Gastrocnemius medialis (tissue), 4 donors: ENCODE measurements around the gene ALDH3B1. TPM values are rescaled to one million over a fixed set of nuclear protein-coding genes. Genes with fewer than 3 reads are reported as not detected.

Experiments
- ATAC-seq, 2 donors: fragments of 150-250 bp; one replicate each; pipeline ENCODE4 v1.9.1; 2016
- DNase-seq, 2 donors: peaks; one replicate each; pipeline ENCODE4 v3.0.0-alpha.2; 2019
- H3K27ac ChIP-seq, 4 donors: fragments of 200-600 bp; sonication (generic); 1 replicate in 1 of 4; 2 replicates in 3 of 4; pipeline ENCODE4 v1.5.1; 2016 to 2018; ENCODE audit warnings: mild to moderate bottlenecking in 2 of 4, moderate library complexity in 1 of 4
- H3K27me3 ChIP-seq, 3 donors: fragments of 200-600 bp; sonication (generic) in 2 of 3; 1 replicate in 1 of 3; 2 replicates in 2 of 3; pipeline versions ENCODE4 v1.5.1 to v1.6.0; 2016 to 2019; ENCODE audit warnings: mild to moderate bottlenecking in 1 of 3, moderate library complexity in 1 of 3
- H3K36me3 ChIP-seq, 2 donors: fragments of 200-600 bp; sonication (generic) in 1 of 2; one replicate each; pipeline ENCODE4 v1.5.1; 2017 to 2018
- H3K4me1 ChIP-seq, 2 donors: fragments of 200-600 bp; sonication (generic) in 1 of 2; one replicate each; pipeline ENCODE4 v1.5.1; 2016 to 2017; ENCODE audit warnings: mild to moderate bottlenecking in 2 of 2
- H3K4me3 ChIP-seq, 4 donors: fragments of 200-600 bp; sonication (generic) in 3 of 4; 1 replicate in 1 of 4; 2 replicates in 3 of 4; pipeline ENCODE4 v1.5.1; 2016 to 2019; ENCODE audit warnings: mild to moderate bottlenecking in 2 of 4
- H3K9me3 ChIP-seq, 3 donors: fragments of 200-600 bp; sonication (generic) in 2 of 3; 1 replicate in 1 of 3; 2 replicates in 2 of 3; pipeline ENCODE4 v1.5.1; 2016 to 2019
- CTCF ChIP-seq, 5 experiments: fragments of 450-650 bp in 3 of 5; fragments of 200-600 bp in 2 of 5; sonication (generic) in 2 of 5; IDR thresholded peaks in 4 of 5; conservative IDR thresholded peaks in 1 of 5; 1 replicate in 4 of 5; 2 replicates in 1 of 5; pipeline ENCODE4 v1.5.1; 2016 to 2019; ENCODE audit warnings: antibody characterized with exemption in 5 of 5, mild to moderate bottlenecking in 3 of 5, moderate library complexity in 3 of 5
- POLR2A ChIP-seq, 2 donors: fragments of 450-650 bp; IDR thresholded peaks; one replicate each; pipeline ENCODE4 v1.6.1; 2017; ENCODE audit warnings: antibody characterized with exemption in 2 of 2, mild to moderate bottlenecking in 2 of 2, moderate library complexity in 2 of 2
- in situ Hi-C, 4 donors: fragments of 200-750 bp; cut with MboI; loops; one replicate each; pipeline versions ENCODE4 v1.15.0 to v1.8.0; 2017; ENCODE audit warnings: low sequenced_read_pairs in 4 of 4
- intact Hi-C: fragments of 100-400 bp; cut with DNase I; formaldehyde crosslinking; loops from one replicate; pipeline ENCODE4 v1.15.1; 2023; ENCODE audit warnings: low total_unique reads
- total RNA-seq, 4 donors: library from RNA; depleted of rRNA; stranded (reverse); fragments of >200 nt; gene quantifications; one replicate each; pipeline versions ENCODE4 v1.1.0 to v1.2.3, GENCODE V29; 2016

Gene ALDH3B1
- total RNA-seq, 4 donors from 2014 or later, result 2.2 to 5.1 (median 3.6) TPM

- in situ Hi-C loops, result no loop called here
- TF ChIP-seq POLR2A (IDR thresholded peaks at IDR 0.05) (no peak), CTCF (IDR thresholded peaks at IDR 0.05 in 4 of 5, conservative IDR thresholded peaks at IDR 0.05 in 1 of 5) (no peak)
- H3K4me3 ChIP-seq, result no peak overlapping the region
- no peaks in the 10 kb centered on the region for H3K36me3 ChIP-seq
- intact Hi-C loops, result no loop called here
- H3K27ac ChIP-seq, result no peak overlapping the region
- DNase-seq (no peak), ATAC-seq (no peak)
- peaks cover 6 to 13% of the 10 kb centered on the region in 2 donors for H3K4me1 ChIP-seq
- H3K9me3 ChIP-seq, result no peaks in the 10 kb centered on the region
- H3K27me3 ChIP-seq, result no peaks in the 10 kb centered on the region
These were observed 4.9 kb downstream of the ALDH3B1 start for GRCh38 chr11:68014947-68015447.

- in situ Hi-C loops, result no loop called here
- Histone ChIP-seq H3K27me3 (no peaks in the 10 kb centered on the region), H3K4me1 (peaks cover 1 to 9% of the 10 kb centered on the region in 2 donors), H3K36me3 (no peaks in the 10 kb centered on the region), H3K9me3 (no peaks in the 10 kb centered on the region), H3K27ac (no peak overlapping the region), H3K4me3 (no peak overlapping the region)
- intact Hi-C loops, result no loop called here
- TF ChIP-seq CTCF (IDR thresholded peaks at IDR 0.05 in 4 of 5, conservative IDR thresholded peaks at IDR 0.05 in 1 of 5) (no peak), POLR2A (IDR thresholded peaks at IDR 0.05) (no peak)
- ATAC-seq (no peak), DNase-seq (no peak)
These were observed 5.3 kb downstream of the ALDH3B1 start for GRCh38 chr11:68015467-68015866.

GRCh38 chr11:68016161-68016903 is 6.2 kb downstream of the ALDH3B1 start:
- intact Hi-C loops, result no loop called here
- H3K4me1 ChIP-seq, result peaks cover 0 to under 1% of the 10 kb centered on the region in 2 donors
- H3K36me3 ChIP-seq, result no peaks in the 10 kb centered on the region
- in situ Hi-C loops, result no loop called here
- no peaks in the 10 kb centered on the region for H3K27me3 ChIP-seq
- no peak overlapping the region for H3K4me3 ChIP-seq
- H3K9me3 ChIP-seq, result no peaks in the 10 kb centered on the region
- no peak overlapping the region for H3K27ac ChIP-seq
- no peak for ATAC-seq
- DNase-seq, result no peak
- no peak for TF ChIP-seq CTCF (IDR thresholded peaks at IDR 0.05 in 4 of 5, conservative IDR thresholded peaks at IDR 0.05 in 1 of 5)
- TF ChIP-seq POLR2A (IDR thresholded peaks at IDR 0.05), result no peak

GRCh38 chr11:68016904-68017817 is 7.0 kb downstream of the ALDH3B1 start:
- Histone ChIP-seq H3K4me1 (no peaks in the 10 kb centered on the region), H3K27ac (no peak overlapping the region), H3K9me3 (no peaks in the 10 kb centered on the region), H3K4me3 (no peak overlapping the region), H3K36me3 (no peaks in the 10 kb centered on the region), H3K27me3 (no peaks in the 10 kb centered on the region)
- in situ Hi-C loops (no loop called here), intact Hi-C loops (no loop called here)
- DNase-seq (no peak), ATAC-seq (no peak)
- TF ChIP-seq POLR2A (IDR thresholded peaks at IDR 0.05) (no peak), CTCF (IDR thresholded peaks at IDR 0.05 in 4 of 5, conservative IDR thresholded peaks at IDR 0.05 in 1 of 5) (no peak)
